HUES64 (cell line): Measurements from ENCODE around the gene CCDC51.

Source experiments
- H3K27ac ChIP-seq: 2 replicates; pipeline ENCODE4 v1.7.0; 2013; ENCODE audit warnings: low read depth, low read length, inconsistent platforms
- H3K27me3 ChIP-seq: 2 replicates; pipeline ENCODE4 v1.6.1; 2013; ENCODE audit warnings: mild to moderate bottlenecking, low read length; ENCODE audit not compliant: insufficient read depth
- H3K36me3 ChIP-seq: 2 replicates; pipeline ENCODE4 v1.6.1; 2013; ENCODE audit warnings: mild to moderate bottlenecking, low read length; ENCODE audit not compliant: insufficient read depth
- H3K4me1 ChIP-seq: 2 replicates; pipeline ENCODE4 v1.6.1; 2013; ENCODE audit warnings: mild to moderate bottlenecking, low read length, moderate library complexity; ENCODE audit not compliant: insufficient read depth
- H3K4me3 ChIP-seq: 2 replicates; pipeline ENCODE4 v1.5.1; 2013; ENCODE audit warnings: mild to moderate bottlenecking, low read length, moderate library complexity
- H3K9ac ChIP-seq: 2 replicates; pipeline ENCODE4 v1.6.1; 2013; ENCODE audit warnings: mild to moderate bottlenecking, low read depth, low read length
- H3K9me3 ChIP-seq: 2 replicates; pipeline ENCODE4 v1.6.1; 2013; ENCODE audit warnings: low read depth, low read length; ENCODE audit not compliant: insufficient read depth
- WGBS: fragments of 150-250, 120-280 bp; methylation state at CpG from one replicate; pipeline ENCODE4 v1.1.7; 2013; ENCODE audit warnings: missing lambda C conversion rate; 5-methylcytosine and 5-hydroxymethylcytosine counted together

Gene CCDC51

GRCh38 chr3:48417529-48418108, 22.3 kb downstream of the CCDC51 start:
- no peaks in the 10 kb centered on the region for H3K4me1 ChIP-seq
- 96% methylated on average over 14 of the region's 14 CpGs for WGBS
- H3K9me3 ChIP-seq = no peaks in the 10 kb centered on the region
- no peak overlapping the region for H3K4me3 ChIP-seq
- H3K27ac ChIP-seq = no peak overlapping the region
- H3K27me3 ChIP-seq = no peaks in the 10 kb centered on the region
- no peak overlapping the region for H3K9ac ChIP-seq
- peaks cover 96% of the 10 kb centered on the region for H3K36me3 ChIP-seq

- Histone ChIP-seq H3K27ac (no peak overlapping the region), H3K9me3 (no peaks in the 10 kb centered on the region), H3K36me3 (peaks cover 96% of the 10 kb centered on the region), H3K9ac (no peak overlapping the region), H3K4me3 (no peak overlapping the region), H3K27me3 (no peaks in the 10 kb centered on the region), H3K4me1 (no peaks in the 10 kb centered on the region)
- 94% methylated on average over 4 of the region's 4 CpGs for WGBS
Observed at GRCh38 chr3:48416546-48416945, 23.4 kb downstream of the CCDC51 start.

DNA sequence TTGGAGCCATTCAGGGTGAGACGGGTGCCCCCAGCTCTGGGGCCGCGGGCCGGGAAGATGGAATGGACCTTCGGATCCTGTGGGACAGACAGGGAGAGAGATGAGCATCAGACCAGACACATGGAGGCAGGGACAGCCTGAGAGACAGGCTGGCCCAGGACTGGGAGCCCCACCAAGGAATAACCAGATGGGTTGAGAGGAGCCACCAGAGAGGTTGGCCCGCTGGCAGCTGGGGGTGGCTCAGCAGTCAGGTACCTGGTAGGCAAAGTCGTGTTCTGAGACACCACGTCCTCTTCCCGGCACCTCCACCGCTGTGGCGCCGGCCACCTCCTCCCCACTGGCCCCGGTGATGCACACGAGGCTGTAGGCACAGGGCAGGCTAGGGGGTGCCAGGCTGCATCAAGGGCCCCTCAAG, 23.8 kb downstream of the CCDC51 start:
- H3K27ac ChIP-seq = no peak overlapping the region
- H3K4me1 ChIP-seq = no peaks in the 10 kb centered on the region
- no peaks in the 10 kb centered on the region for H3K9me3 ChIP-seq
- H3K4me3 ChIP-seq = no peak overlapping the region
- no peak overlapping the region for H3K9ac ChIP-seq
- no peaks in the 10 kb centered on the region for H3K27me3 ChIP-seq
- H3K36me3 ChIP-seq = peaks cover 96% of the 10 kb centered on the region
- WGBS = 94% methylated on average over 14 of the region's 14 CpGs

- Histone ChIP-seq H3K27ac (no peak overlapping the region), H3K27me3 (no peaks in the 10 kb centered on the region), H3K4me1 (no peaks in the 10 kb centered on the region), H3K36me3 (peaks cover 96% of the 10 kb centered on the region), H3K9ac (no peak overlapping the region), H3K4me3 (no peak overlapping the region), H3K9me3 (no peaks in the 10 kb centered on the region)
- WGBS = 95% methylated on average over 24 of the region's 24 CpGs
Observed at GRCh38 chr3:48415251-48415953, 24.5 kb downstream of the CCDC51 start.

DNA sequence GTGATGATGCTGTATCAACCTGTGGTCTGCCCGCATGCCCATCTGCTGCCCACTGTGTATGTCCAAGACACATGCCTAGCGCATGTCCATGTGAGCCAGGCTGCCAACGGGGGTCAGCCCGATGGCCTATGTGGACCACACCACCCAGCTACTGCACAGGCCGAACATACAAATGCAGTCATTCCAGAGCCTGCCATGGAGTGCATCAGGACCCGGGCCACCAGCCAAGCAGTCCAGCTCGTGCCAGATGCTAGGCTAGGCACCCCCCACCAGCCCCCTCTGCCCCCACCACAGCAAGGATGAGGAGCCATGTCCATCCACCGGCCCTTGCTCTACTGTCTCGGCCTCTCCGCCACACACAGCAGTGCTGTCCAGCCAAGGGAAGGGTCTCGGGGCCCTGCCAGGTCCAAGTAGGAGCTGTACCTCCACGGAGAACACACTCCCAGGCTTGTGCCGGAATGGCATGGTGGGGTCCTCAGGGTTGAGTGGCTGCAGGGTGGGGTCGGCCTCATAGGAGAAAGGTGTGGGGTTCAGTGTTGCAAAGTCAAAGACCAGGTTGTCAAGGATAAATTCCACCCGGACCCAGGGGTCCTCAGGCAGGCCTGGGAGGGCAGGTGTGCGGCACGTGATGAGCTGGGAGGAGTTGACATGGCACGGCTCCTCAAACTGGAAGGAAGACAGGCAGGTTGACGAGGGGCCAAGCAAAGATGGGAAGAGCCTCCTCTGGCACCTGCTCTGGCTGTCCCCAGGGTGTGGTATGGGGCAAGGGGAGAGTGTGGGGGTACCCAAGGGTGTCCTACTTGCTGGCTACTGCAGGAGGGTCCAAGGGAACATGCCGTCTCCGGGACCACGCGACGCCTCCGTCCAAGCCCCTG, 25.3 kb downstream of the CCDC51 start:
- WGBS = 96% methylated on average over 25 of the region's 25 CpGs
- no peak overlapping the region for H3K27ac ChIP-seq
- no peaks in the 10 kb centered on the region for H3K4me1 ChIP-seq
- H3K27me3 ChIP-seq = no peaks in the 10 kb centered on the region
- peaks cover 100% of the 10 kb centered on the region for H3K36me3 ChIP-seq
- no peak overlapping the region for H3K9ac ChIP-seq
- no peak overlapping the region for H3K4me3 ChIP-seq
- H3K9me3 ChIP-seq = no peaks in the 10 kb centered on the region

- Histone ChIP-seq H3K27ac (no peak overlapping the region), H3K9me3 (no peaks in the 10 kb centered on the region), H3K27me3 (no peaks in the 10 kb centered on the region), H3K9ac (no peak overlapping the region), H3K4me1 (no peaks in the 10 kb centered on the region), H3K36me3 (peaks cover 100% of the 10 kb centered on the region), H3K4me3 (no peak overlapping the region)
- 95% methylated on average over 14 of the region's 14 CpGs for WGBS
Observed at GRCh38 chr3:48413611-48414010, 26.3 kb downstream of the CCDC51 start.

DNA sequence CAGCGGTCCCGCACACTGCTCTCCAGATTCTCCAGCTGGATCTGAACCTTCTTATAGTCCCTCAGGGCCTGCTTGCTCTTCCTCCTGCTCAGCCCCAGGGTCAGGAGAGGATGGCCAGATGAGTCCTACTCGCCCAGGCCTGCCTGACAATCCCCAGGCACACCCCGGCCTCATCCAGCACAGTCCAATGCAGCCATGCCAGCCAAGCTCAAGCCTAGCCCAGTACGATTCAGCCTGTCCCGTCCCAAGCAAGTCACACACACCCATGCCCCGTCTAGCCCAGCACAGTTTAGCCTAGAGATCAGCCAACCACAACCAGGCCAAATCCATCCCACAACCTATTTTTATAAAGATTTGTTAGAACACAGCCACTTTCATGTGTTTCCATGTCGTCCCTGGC, 26.8 kb downstream of the CCDC51 start:
- no peak overlapping the region for H3K4me3 ChIP-seq
- H3K27ac ChIP-seq = no peak overlapping the region
- no peak overlapping the region for H3K9ac ChIP-seq
- H3K9me3 ChIP-seq = no peaks in the 10 kb centered on the region
- peaks cover 100% of the 10 kb centered on the region for H3K36me3 ChIP-seq
- H3K27me3 ChIP-seq = no peaks in the 10 kb centered on the region
- 94% methylated on average over 8 of the region's 8 CpGs for WGBS
- no peaks in the 10 kb centered on the region for H3K4me1 ChIP-seq

GRCh38 chr3:48412375-48413001, 27.4 kb downstream of the CCDC51 start:
- no peaks in the 10 kb centered on the region for H3K9me3 ChIP-seq
- peaks cover 98% of the 10 kb centered on the region for H3K36me3 ChIP-seq
- no peaks in the 10 kb centered on the region for H3K27me3 ChIP-seq
- no peak overlapping the region for H3K4me3 ChIP-seq
- H3K27ac ChIP-seq = no peak overlapping the region
- no peaks in the 10 kb centered on the region for H3K4me1 ChIP-seq
- 97% methylated on average over 19 of the region's 19 CpGs for WGBS
- no peak overlapping the region for H3K9ac ChIP-seq

- no peaks in the 10 kb centered on the region for H3K4me1 ChIP-seq
- H3K4me3 ChIP-seq = no peak overlapping the region
- H3K9me3 ChIP-seq = no peaks in the 10 kb centered on the region
- WGBS = 95% methylated on average over 11 of the region's 11 CpGs
- H3K9ac ChIP-seq = no peak overlapping the region
- no peak overlapping the region for H3K27ac ChIP-seq
- peaks cover 98% of the 10 kb centered on the region for H3K36me3 ChIP-seq
- H3K27me3 ChIP-seq = no peaks in the 10 kb centered on the region
Observed at GRCh38 chr3:48411606-48412374, 28.1 kb downstream of the CCDC51 start.

DNA sequence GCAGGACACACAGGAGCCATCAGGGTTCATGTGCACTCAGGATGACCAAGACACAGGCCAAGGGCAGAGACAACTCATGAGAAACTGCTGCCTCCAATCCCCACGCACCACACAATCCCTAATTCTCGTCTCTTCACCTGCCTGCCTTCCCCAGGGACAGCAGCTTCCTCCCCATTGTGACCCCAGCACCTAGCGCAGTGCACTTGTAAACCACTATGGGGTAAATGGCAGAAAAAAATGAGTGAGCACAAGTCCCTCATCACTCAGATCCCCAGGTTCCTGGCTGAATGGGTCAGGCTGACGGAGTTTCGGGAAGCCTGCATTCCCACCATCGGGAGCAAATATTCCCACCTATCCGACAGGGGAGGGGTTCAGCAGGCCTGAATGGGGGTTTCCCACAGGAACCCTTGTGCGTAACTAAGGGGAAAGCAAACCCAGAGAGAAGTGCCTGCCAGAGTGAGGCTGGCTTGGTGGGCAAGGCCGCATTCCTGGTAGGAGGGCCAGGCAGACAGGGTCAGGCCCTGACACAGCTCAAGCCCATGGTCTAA, 28.8 kb downstream of the CCDC51 start:
- no peak overlapping the region for H3K27ac ChIP-seq
- H3K4me1 ChIP-seq = no peaks in the 10 kb centered on the region
- H3K9ac ChIP-seq = no peak overlapping the region
- no peak overlapping the region for H3K4me3 ChIP-seq
- H3K36me3 ChIP-seq = peaks cover 98% of the 10 kb centered on the region
- 93% methylated on average over 9 of the region's 9 CpGs for WGBS
- H3K9me3 ChIP-seq = no peaks in the 10 kb centered on the region
- H3K27me3 ChIP-seq = no peaks in the 10 kb centered on the region
